Neural progenitor cell (in vitro differentiated cells): ENCODE measurements around the gene NFIX.

Source experiments
- CTCF ChIP-seq: fragments of 200-600 bp; sonication (generic); IDR thresholded peaks from 2 replicates; pipeline ENCODE4 v1.5.1; 2017; ENCODE audit warnings: antibody characterized with exemption, mild to moderate bottlenecking
- EZH2 ChIP-seq: fragments of 200-600 bp; sonication (generic); IDR thresholded peaks from 2 replicates; pipeline ENCODE4 v1.6.1; 2017; ENCODE audit warnings: antibody characterized with exemption, mild to moderate bottlenecking, moderate library complexity
- EZH2phosphoT487 ChIP-seq: fragments of 200-600 bp; sonication (generic); IDR thresholded peaks from 2 replicates; pipeline ENCODE4 v1.6.1; 2017; ENCODE audit warnings: antibody characterized with exemption

- TF ChIP-seq EZH2 (no peak), CTCF (no peak), EZH2phosphoT487 (no peak)
These were observed 11.1 kb upstream of the NFIX start for GRCh38 chr19:12984143-12984627.
